GM12878 (cell line): ENCODE measurements around the gene COL4A2. TPM values are rescaled to one million over a fixed set of nuclear protein-coding genes. Genes with fewer than 3 reads are reported as not detected.

ENCODE experiments used
- ATAC-seq: fragments of 200-7000 bp; cut with Tn5 transposase; 3 replicates; pipeline ENCODE4 v1.9.1; 2020; ENCODE audit warnings: mild to moderate bottlenecking, moderate library complexity
- BruUV-seq: library from RNA; stranded (reverse); fragments of 400-500 nt; replicated peaks from 2 replicates; lab custom pipeline; 2021; lab: Mats Ljungman, UMichigan
- CTCF ChIA-PET: fragments of 300-600 bp; sonication (Branson Sonifier 250); formaldehyde crosslinking; extraction: SDS; loops from one replicate; lab custom pipeline; 2021; ENCODE audit warnings: inconsistent platforms; lab: Yijun Ruan, JAX
- POLR2A ChIA-PET: fragments of 350-600 bp; formaldehyde crosslinking; extraction: SDS; loops from one replicate; lab custom pipeline; 2021; ENCODE audit warnings: inconsistent platforms; lab: Charles Lee
- RAD21 ChIA-PET: fragments of 300-600 bp; sonication (Branson Sonifier 250); formaldehyde crosslinking; loops from one replicate; lab custom pipeline; 2023; ENCODE audit warnings: antibody characterized with exemption; ENCODE audit not compliant: unreplicated experiment; lab: Charles Lee
- SMC1A ChIA-PET: fragments of 300-600 bp; sonication (Branson Sonifier 250); formaldehyde crosslinking; loops from one replicate; lab custom pipeline; 2023; ENCODE audit not compliant: unreplicated experiment, uncharacterized antibody; lab: Charles Lee
- DNase-seq: peaks from one replicate; pipeline ENCODE4 v3.0.0-alpha.2; 2011; ENCODE audit warnings: low read depth, low spot score
- FAIRE-seq: peaks from 3 replicates; lab custom pipeline; 2011; peaks lifted over from hg19 to GRCh38; lab: Jason Lieb, UNC
- H2AFZ ChIP-seq: 2 replicates; pipeline ENCODE4 v1.6.0; 2011; ENCODE audit warnings: low read depth, low read length, control low read depth; ENCODE audit not compliant: control insufficient read depth
- H3K27ac ChIP-seq: 2 replicates; pipeline ENCODE4 v1.5.1; 2011; ENCODE audit warnings: control low read depth; ENCODE audit not compliant: control insufficient read depth, insufficient read depth
- H3K27me3 ChIP-seq, 2 experiments: replicated peaks in 1 of 2; 2 replicates each; pipeline versions ENCODE4 v1.6.0 to v1.6.1; 2011; ENCODE audit warnings: low read length in 1 of 2; ENCODE audit not compliant: control insufficient read depth in 2 of 2, insufficient read depth in 2 of 2
- H3K36me3 ChIP-seq, 2 experiments: 2 replicates each; pipeline ENCODE4 v1.5.1; 2011; ENCODE audit warnings: low read length in 1 of 2; ENCODE audit not compliant: control insufficient read depth in 2 of 2, insufficient read depth in 2 of 2
- H3K4me1 ChIP-seq: 2 replicates; pipeline ENCODE4 v1.6.1; 2011; ENCODE audit warnings: mild to moderate bottlenecking, low read length, moderate library complexity, mixed read lengths; ENCODE audit not compliant: control insufficient read depth, insufficient read depth
- H3K4me2 ChIP-seq: 2 replicates; pipeline ENCODE4 v1.6.0; 2011; ENCODE audit warnings: control low read depth; ENCODE audit not compliant: control insufficient read depth, insufficient read depth
- H3K4me3 ChIP-seq: fragments of 200-600 bp; sonication (generic); 2 replicates; pipeline ENCODE4 v1.5.1; 2016
- H3K79me2 ChIP-seq: 2 replicates; pipeline ENCODE4 v1.6.0; 2011; ENCODE audit warnings: low read length; ENCODE audit not compliant: control insufficient read depth, insufficient read depth
- H3K9ac ChIP-seq: 2 replicates; pipeline ENCODE4 v1.8.0; 2011; ENCODE audit warnings: low read length, control low read depth, mixed read lengths; ENCODE audit not compliant: control insufficient read depth, insufficient read depth
- H3K9me3 ChIP-seq: replicated peaks from 3 replicates; pipeline ENCODE4 v1.5.1; 2011; ENCODE audit warnings: mild to moderate bottlenecking, low read length; ENCODE audit not compliant: control insufficient read depth, insufficient read depth
- H4K20me1 ChIP-seq: 2 replicates; pipeline ENCODE4 v1.6.0; 2011; ENCODE audit not compliant: control insufficient read depth, insufficient read depth
- EGR1 ChIP-seq, 2 experiments: IDR thresholded peaks; 1 replicate in 1 of 2; 2 replicates in 1 of 2; pipeline ENCODE4 v1.6.1; 2011 to 2012; ENCODE audit warnings: low read depth in 2 of 2, low read length in 2 of 2, borderline replicate concordance in 1 of 2, mild to moderate bottlenecking in 1 of 2, moderate library complexity in 1 of 2
- SPI1 ChIP-seq: IDR thresholded peaks from 2 replicates; pipeline ENCODE4 v1.6.1; 2011; ENCODE audit warnings: low read depth, mild to moderate bottlenecking, low read length, moderate library complexity, borderline replicate concordance; ENCODE audit not compliant: insufficient read depth
- ZNF207 ChIP-seq: fragments of 450-650 bp; IDR thresholded peaks from 2 replicates; pipeline ENCODE4 v1.6.1; 2014; ENCODE audit warnings: antibody characterized with exemption, mild to moderate bottlenecking, borderline replicate concordance
- WGBS: methylation state at CpG from one replicate; pipeline ENCODE4 v1.1.6; 2016; ENCODE audit warnings: low lambda C conversion rate; ENCODE audit not compliant: insufficient replicate concordance, insufficient coverage; ENCODE audit errors: missing lambda C conversion rate; 5-methylcytosine and 5-hydroxymethylcytosine counted together
- in situ Hi-C: fragments of 300-500 bp; cut with MboI; formaldehyde crosslinking; loops from 9 replicates; pipeline ENCODE4 v1.14.3; 2018; ENCODE audit warnings: mixed read lengths
- intact Hi-C: fragments of 100-400 bp; cut with micrococcal nuclease; formaldehyde crosslinking; loops from one replicate; pipeline ENCODE4 v1.14.2; 2022; ENCODE audit not compliant: unreplicated experiment
- polyA plus RNA-seq, 11 experiments: library from polyadenylated mRNA; depleted of rRNA in 4 of 11; unstranded in 6 of 11; stranded (reverse) in 5 of 11; fragments of >200 nt; fragmentation: Nextera tagmentation in 4 of 11; fragmentation: Illumina TruSeq in 1 of 11; extraction: Ambion mirVana in 4 of 11; extraction: Trizol in 1 of 11; gene quantifications; 1 replicate in 1 of 11; 2 replicates in 10 of 11; pipeline versions ENCODE4 v1.2.1 to v1.2.3, GENCODE V29; 2011 to 2016; ENCODE audit warnings: inconsistent platforms in 2 of 11, missing spikeins in 2 of 11, low read depth in 1 of 11
- total RNA-seq, 4 experiments: library from RNA; depleted of rRNA in 3 of 4; stranded (reverse); fragments of >200 nt in 3 of 4; fragmentation: Illumina TruSeq in 1 of 4; extraction: Trizol in 1 of 4; gene quantifications; 2 replicates each; pipeline versions ENCODE4 v1.2.1 to v1.2.3, GENCODE V29; 2013 to 2021
- TF ChIP-seq, protein P1 (sequence below): fragments of 150-350 bp; IDR thresholded peaks from 2 replicates; pipeline ENCODE4 v1.6.1; 2016; ENCODE audit warnings: low read depth, low read length

Gene COL4A2
- total and polyA plus RNA-seq, 10 of the 15 experiments (the other 5 are each of a cell fraction or from before 2014, with no cell fraction given), result 0.16 to 1.6 (median 0.62) TPM; not detected in 3

GRCh38 chr13:110382229-110382628 is 75.1 kb downstream of the COL4A2 start (continued):
- TF ChIP-seq, protein P1, sequence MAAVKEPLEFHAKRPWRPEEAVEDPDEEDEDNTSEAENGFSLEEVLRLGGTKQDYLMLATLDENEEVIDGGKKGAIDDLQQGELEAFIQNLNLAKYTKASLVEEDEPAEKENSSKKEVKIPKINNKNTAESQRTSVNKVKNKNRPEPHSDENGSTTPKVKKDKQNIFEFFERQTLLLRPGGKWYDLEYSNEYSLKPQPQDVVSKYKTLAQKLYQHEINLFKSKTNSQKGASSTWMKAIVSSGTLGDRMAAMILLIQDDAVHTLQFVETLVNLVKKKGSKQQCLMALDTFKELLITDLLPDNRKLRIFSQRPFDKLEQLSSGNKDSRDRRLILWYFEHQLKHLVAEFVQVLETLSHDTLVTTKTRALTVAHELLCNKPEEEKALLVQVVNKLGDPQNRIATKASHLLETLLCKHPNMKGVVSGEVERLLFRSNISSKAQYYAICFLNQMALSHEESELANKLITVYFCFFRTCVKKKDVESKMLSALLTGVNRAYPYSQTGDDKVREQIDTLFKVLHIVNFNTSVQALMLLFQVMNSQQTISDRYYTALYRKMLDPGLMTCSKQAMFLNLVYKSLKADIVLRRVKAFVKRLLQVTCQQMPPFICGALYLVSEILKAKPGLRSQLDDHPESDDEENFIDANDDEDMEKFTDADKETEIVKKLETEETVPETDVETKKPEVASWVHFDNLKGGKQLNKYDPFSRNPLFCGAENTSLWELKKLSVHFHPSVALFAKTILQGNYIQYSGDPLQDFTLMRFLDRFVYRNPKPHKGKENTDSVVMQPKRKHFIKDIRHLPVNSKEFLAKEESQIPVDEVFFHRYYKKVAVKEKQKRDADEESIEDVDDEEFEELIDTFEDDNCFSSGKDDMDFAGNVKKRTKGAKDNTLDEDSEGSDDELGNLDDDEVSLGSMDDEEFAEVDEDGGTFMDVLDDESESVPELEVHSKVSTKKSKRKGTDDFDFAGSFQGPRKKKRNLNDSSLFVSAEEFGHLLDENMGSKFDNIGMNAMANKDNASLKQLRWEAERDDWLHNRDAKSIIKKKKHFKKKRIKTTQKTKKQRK, result no peak
- no peak for TF ChIP-seq ZNF207

GRCh38 chr13:110382830-110383229 is 75.7 kb downstream of the COL4A2 start:
- Histone ChIP-seq H3K4me1 (no peaks in the 10 kb centered on the region), H3K4me2 (no peak overlapping the region), H3K27me3 (peaks cover 0 to 5% of the 10 kb centered on the region in 2 experiments; a peak in 2 of 4 replicates), H3K9ac (no peak overlapping the region), H3K9me3 (peaks cover 3% of the 10 kb centered on the region; the same call in 1 of the 3 replicates), H3K36me3 (no peaks in the 10 kb centered on the region), H3K4me3 (no peak overlapping the region), H3K79me2 (no peaks in the 10 kb centered on the region), H3K27ac (no peak overlapping the region), H4K20me1 (no peaks in the 10 kb centered on the region), H2AFZ (no peak overlapping the region)
- RAD21 ChIA-PET, result interaction anchor here (0.9 kb wide), 1 partner anchor 106 kb away, joined by 3 read pairs; no protein-coding TSS in a partner anchor
- in situ Hi-C loops (no loop called here), intact Hi-C loops (no loop called here)
- DNase-seq, result no peak
- ATAC-seq, result no peak
- no peak for FAIRE-seq
- SMC1A ChIA-PET, result interaction anchor here (1.1 to 1.4 kb wide), 3 partner anchors 11 to 23 kb away, joined by 3 to 4 read pairs (median 4); no protein-coding TSS in a partner anchor
- WGBS, result 39% methylated on average over 4 of the region's 4 CpGs
- POLR2A ChIA-PET, result no interaction called here
- no peak for TF ChIP-seq EGR1 (IDR thresholded peaks at IDR 0.05; ENCODE audit: borderline replicate concordance in 1 of 2, low read depth in 2 of 2, low read length in 2 of 2)
- no peak for TF ChIP-seq SPI1
- CTCF ChIA-PET, result interaction anchor here (1.2 to 1.5 kb wide), 2 partner anchors 16 to 28 kb away, joined by 3 to 7 read pairs; no protein-coding TSS in a partner anchor
- BruUV-seq, result no TSS peak
